Erythroblast (primary cell): ENCODE results near the gene CNTNAP3.
"Not testable (repeated sequence)": the region's sequence is repeated elsewhere in the genome, so short reads cannot be mapped to it uniquely, and the experiment has no call there.

ENCODE experiments used
- GATA1 ChIP-seq: IDR thresholded peaks from 2 replicates; pipeline ENCODE4 v1.6.1; 2011; ENCODE audit warnings: low read depth, mild to moderate bottlenecking, control low read depth, low read length, moderate library complexity
- POLR2A ChIP-seq: IDR thresholded peaks from 2 replicates; pipeline ENCODE4 v1.6.1; 2011; ENCODE audit warnings: mild to moderate bottlenecking, low read length

DNA sequence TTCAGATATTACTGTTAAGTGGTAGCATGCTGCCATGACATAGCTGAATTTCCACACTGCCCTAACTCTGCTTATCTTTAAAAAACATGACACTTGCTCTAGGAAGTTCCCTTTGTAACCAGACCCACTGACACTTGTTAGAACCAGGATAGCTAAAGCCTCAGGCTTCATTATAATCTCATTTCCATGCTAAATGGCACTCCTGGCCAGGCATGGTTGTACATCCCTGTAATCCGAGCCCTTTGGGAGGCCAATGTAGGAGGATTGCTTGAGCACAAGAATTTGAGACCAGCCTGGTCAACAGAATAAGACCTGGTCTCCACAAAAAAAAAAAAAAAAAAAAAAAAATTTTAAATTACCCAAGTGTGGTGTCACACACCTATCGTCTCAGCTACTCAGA is 254.1 kb downstream of the CNTNAP3 start:
- TF ChIP-seq POLR2A, GATA1: not testable (repeated sequence)
